Stimulated activated CD8-positive, alpha-beta memory T cell treated with anti-CD3 and anti-CD28 coated beads, Interleukin-15, amount 100 ng/mL, for 4 hours (primary cell): ENCODE results near the gene FPR3.
"Not testable (repeated sequence)": the region's sequence is repeated elsewhere in the genome, so short reads cannot be mapped to it uniquely, and the experiment has no call there.

Experiments
- DNase-seq, 2 donors: peaks; one replicate each; pipeline ENCODE4 v3.0.0-alpha.2; 2020; ENCODE audit warnings: low read depth in 2 of 2

The FPR3 gene

DNA sequence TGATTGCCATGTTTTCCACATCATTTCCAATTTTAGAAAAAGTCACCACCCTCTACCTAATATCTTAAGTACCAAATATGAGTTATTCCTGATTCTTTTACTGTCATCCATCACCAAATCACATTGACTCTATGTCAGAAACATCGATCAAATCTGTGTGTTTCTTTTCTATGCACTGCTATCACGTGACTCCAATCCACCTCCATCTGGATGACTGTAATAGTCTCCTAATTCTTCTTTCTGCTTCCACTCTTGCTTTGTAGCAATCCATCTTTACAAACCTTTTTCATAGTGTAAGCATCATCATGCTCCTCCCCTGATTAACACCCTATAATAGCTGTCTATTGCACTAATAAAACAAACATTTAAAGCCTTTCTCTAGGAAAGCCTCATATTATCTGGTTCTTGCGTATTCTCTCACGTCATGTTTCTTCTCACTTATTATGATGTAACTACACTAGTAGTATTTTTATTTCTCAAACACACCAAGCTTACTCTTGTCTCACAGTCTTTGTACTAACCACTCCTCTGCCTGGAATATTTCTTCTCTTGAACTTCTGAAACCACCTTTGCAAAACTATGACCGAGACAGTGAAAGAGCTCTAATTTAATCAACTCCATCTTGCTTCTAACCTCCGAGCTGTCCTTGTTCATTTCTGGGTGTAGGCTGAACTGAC lies 10.7 kb upstream of the FPR3 start:
- no peak for DNase-seq

DNA sequence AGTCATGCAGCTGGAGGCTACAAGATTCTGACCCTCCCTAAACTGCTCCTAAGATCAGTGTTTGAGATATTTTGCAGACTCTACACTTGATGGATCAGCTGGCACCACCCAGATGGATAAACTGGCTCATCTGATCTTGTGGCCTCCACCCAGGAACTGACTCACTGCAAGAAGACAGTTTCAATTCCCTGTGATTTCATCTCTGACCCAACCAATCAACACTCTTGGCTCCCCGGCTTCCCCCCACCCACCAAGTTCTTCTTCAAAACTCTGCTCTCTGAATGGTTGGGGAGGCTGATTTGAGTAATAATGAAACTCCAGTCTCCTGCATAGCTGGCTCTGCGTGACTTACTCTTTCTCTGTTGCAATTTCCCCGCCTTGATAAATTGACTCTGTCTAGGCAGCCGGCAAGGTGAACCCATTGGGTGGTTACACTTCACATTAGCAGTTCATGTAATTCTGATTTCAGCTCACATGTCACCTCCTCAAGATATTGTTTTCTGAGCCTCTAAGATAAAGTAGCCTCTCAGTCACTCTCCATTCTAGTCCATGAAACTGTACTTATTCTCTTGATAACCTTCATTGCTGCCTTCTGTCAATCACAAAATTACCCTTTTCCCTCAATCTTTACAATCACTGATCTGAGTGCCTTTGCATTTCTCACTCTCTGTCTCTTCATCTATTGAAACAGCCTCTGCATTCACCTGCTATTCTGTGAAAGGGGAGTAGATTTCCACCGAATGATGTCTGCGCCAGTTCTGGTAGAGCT lies 9.9 kb upstream of the FPR3 start:
- no peak for DNase-seq

DNA sequence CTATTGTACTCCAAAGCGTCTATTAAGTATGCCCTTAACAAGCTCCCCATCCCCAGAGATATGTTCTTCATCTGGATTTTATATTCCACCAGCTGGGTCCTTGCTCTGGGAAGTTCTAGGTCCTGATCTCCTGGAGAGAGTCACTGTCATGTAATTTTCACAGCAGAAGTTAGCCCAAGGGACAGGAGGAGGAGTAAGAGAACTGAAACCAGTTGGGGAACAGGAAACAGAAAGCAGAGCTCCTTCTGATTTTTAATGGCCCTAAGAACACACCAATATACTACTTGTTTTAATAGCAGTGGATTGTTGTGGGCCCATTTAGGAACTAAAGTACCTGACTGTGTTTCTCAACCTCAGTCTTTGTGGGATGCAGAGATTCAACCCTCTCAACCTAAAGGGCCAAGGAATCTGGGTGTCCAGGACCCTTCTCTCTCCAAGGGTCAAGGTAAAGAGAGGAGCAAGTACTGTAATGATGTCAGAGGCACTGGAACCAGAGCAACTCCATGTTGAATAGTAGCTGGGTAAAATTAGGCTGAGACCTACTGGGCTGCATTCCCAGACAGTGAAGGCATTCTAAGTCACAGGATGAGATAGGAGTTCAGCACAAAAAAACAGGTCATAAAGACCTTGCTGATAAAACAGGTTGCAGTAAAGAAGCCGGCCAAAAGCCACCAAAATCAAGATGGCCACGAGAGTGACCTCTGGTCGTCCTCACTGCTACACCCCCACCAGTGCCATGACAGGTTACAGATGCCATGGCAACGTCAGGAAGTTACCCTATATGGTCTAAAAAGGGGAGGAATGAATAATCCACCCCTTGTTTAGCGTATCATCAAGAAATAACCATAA lies 8.1 kb upstream of the FPR3 start:
- DNase-seq, result no peak

DNA sequence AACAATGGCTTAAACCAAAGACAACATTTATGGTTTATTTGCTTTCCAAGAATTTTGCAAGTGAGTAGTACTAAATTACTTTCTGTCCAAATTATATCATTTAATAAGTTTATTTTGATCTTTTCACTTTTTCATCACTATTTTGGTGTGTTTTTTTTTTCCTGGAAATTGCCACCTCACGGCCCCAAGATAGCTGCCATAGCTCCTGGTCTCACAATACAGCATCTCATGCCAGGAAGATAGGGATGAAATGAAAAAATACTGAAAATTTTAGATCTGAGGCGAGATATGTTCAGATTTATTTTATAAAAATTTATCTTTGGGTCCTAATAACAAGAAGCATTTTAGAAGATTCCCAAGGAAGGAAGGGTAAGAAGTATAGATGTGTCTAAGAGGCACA lies 6.9 kb upstream of the FPR3 start:
- DNase-seq, result no peak

DNA sequence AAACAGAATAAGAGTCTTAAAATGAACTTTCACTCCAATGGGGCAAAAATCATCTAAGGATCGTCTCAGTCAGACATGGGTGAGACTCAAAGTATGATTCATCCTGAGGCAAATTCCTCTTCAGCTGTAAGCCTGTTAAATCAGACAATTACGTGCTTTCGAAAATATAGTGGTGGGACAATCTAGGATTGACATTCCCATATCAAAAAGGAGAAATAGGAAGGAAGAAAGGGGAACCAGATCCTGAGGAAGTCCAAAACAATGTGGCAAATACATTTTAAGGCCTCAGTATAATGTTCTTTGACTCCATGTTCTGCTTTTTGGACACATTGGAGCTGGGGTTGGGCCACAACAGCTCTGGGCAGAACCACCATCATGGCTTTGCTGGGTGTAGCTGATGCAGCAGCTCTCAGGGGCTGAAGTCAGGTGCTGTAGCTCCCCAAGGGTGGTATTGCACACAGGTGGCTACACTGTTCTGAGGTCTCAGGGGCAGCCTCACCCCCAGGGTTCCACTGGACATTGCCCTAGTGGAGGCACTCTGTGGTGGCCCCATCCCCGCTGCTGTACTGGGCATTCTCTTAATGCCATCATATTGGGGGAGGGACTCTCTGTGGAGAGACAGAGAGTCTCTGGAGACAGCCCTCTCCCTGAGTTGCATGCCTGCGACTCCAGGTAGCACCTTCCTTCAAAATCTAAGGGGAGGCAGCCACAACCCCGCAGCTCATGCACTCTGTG lies 5.7 kb upstream of the FPR3 start:
- no peak for DNase-seq

DNA sequence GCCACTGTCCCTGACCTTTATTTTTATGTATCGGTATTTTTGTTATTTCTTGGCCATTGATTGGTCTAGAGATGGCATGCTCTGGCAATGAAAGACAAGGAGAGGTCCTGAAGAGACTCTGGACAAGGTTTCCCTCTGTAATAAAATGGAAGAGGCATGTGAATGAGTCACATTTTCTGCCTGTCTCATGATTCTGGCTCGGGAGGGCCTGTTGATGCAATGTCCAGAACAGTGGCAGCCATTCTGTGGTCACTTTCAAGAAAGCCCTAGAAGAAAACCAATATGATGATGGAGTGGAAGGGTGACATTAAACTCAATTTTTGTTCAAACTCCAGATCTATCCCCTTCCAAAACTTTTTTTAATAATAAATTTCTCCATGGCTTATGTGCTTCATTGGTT lies 2.0 kb upstream of the FPR3 start:
- DNase-seq, result no peak

DNA sequence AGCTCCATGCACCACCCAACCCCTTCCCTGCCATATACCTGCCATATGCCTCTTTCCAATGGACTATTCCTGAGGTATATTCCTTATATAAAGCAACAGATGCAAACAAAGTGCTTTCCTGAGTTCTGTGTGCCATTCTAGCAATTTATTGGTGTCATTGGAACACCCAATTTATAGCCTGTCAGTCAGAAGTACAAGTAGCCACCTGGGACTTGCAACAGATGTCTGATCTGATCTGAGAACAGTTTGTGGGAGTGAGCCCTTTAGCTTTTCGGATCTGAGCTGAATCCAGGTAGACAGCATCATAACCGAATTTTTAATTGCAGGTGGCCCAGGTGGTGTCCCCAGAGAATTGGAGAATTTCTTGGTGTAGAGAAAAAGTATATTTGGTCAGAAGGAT lies 963 bp upstream of the FPR3 start:
- DNase-seq, result no peak

DNA sequence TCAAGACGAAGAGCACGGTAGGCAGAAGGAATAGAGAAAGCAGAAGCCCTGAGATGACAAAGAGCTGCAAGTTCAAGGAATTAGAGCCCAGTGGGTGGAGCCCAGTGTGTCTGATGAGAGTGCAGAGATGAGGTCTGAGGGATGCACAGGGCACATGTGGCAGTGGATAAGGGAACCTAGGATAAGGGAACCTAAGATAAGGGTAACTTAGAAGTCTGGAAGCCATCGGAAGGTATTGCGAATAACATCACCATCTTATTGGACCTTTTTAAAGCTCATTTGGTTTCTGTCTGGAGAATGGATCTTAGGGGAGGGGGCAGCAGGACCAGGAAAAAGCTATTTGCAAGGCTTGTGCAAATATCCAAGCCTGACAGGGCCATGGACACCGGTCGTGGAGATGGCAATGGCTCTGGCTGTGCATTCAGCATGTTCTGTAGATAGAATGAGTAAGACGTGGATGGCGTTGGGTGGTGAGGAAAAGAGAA lies 1.3 kb downstream of the FPR3 start:
- DNase-seq, result no peak

DNA sequence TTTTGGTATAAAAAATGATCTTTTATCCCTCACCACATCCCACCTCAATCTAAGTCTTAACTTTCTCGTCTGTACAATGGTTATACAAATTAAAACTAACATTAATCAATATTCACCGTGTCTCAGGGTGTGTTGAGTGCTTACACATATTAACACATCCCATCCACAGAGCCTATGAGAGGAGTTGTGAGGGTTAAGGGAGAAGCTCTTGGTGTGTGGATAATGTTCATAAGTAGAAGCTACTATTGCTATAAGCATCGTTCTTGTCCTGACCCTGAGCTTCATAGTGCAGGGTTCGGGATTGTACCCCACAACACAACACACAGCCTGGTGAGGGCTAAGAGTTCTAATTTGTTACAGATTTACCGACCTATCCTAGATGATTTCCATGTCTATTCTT lies 2.5 kb downstream of the FPR3 start:
- no peak for DNase-seq

DNA sequence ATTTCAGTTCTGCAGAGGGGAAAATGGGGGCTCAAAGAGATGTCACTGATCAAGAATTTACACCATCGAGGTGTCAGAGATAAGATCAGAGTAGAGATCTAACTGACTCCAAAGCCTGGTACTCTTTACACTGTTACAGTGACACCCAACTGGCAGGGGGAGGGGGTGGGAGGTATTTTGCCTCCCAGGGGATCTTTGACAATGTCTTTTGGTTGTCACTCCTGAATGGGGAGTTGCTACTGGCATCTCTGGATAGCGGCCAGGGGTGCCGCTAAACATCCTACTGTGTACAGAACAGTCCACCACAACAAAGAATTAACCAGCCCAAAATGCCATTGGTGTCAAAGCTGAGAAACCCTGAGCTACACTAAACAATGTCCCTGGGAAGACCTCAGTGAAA lies 3.1 kb downstream of the FPR3 start:
- no peak for DNase-seq

DNA sequence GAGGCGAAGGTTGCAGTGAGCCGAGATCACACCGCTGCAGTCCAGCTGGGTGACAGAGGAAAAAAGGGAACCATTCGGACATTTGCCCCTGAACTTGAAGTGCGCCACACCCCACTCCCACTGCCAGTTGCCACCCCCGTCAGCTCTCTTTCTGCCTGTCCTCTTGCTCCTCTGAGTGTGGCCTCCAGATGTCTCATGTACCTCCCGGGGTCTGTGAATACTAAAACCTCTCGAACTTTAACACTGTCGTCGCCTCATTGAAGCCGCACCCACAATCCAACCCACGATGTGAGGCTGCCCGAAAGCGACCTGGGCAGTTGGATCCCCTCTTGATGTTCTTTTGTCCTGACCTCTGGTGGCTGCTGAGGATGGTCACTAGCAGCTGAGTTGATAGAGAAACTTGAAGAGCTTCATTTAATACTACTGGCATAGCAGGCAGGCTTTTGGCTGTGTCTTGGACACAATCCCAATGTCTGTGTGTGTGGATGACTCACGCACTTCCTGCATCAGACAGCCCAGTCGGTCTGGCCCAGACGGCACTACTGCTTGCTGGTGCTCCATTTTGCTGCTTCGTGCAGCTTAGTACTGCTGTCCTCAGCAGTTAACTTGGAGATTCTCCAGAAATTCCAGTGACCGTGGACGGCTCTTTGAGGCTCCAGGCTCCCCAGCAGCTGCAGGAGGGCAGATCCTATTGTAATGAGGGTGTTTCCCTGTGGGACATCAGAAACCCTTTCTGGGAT lies 4.2 kb downstream of the FPR3 start:
- no peak for DNase-seq

DNA sequence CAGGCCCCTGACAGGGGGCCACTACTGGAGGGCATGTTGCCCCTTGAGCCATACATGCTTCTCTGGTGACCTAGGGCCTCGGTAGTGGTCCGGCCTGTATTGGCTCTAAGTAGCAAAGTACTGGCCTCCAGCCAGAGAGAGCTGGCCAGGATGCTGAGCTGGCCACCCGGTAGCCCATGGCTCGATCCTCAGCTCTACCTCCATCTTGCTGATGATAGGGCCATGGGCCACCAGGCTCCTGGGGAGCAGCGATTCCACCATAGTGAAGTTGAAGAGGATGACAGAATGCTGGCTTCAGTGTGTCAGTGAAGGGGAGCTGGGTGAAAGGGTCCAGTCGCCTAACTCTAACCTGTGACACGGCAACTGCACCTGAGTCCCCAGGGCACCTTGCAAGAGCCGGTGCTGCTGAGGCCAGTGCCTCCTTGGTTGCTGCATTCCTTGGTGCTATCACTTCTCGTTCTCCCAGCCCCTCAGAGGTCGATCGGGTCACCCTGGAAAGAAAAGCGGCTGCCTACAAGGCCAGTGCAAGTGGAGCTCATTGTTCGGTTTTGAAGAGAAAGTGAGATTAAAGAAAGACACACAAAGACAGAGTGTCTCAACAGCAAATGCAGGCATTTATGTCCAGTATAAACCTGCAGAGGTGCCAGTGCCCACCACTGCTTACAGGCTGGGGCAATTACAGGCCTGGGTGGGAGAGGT lies 5.0 kb downstream of the FPR3 start:
- no peak for DNase-seq

DNA sequence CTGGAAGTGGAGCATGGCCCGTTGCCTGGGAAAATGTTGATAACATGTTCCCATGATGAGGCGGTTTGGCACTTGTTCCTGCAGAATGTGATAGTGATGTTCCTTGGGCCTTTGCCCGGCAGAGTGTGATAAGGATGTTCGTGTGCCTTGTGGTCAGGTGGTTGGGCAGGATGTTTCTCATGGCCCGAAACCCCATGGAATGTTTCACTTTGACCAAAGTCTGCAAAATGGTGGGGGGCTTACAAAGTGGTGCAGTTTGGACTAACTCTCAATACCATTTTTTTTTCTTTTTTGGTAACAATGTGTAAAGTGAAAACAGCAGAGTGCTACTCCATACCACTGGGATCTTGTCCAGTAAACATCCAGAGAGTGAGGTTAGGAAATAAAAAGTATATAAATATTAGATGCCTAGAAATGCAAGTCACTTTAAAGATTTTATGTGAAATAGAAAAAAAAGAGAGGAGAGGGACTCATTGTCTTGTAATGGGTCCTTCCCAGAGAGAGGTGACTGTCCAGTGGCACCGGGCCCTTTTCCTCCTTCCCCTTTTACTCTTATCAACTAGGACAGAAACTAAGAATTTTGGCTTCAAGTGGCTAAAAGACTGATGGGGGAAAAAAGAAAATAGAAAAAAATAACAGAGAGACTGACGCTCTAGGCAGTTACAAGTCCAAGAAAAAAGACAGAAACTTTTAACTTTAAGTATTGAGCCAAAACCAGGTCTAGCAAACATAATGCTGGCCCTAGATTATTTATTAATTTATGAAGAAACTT lies 5.7 kb downstream of the FPR3 start:
- DNase-seq, result no peak

DNA sequence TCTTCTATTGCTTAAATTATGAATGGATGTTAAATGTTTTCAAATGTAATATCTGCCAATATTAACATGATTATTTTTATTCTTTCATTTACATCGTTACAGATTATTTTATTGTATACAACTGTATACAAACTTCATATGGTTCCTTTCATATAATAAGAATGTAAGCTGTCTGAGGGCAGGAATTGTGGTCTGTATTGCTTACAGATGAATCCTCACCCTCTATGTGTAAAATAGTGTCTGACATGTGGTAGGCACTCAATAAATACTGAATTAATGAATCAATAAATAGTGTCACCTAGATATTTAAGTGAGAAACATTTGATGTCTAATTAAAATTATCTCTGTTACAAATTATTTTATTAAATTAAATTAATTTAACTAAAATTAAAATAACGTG lies 7.8 kb downstream of the FPR3 start:
- DNase-seq, result no peak

DNA sequence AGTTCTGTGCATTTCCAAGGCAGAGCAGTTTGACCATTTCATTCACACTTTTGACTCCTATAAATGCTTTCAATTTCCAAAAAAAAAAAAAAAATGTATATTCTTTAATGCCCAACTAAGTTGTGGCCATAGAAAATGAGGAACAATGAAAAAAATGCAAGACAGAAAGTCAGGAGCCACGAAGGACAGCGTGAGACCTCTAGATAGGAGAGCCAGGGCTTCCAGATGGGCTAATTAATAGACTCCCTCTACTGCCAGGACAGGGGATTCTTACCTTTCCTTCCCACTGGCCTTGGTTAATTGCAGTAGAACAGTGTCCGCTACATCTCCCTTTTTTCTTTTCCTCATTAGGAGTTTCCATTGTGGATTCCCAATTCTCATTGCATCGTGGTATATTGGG lies 8.6 kb downstream of the FPR3 start:
- DNase-seq, result no peak

DNA sequence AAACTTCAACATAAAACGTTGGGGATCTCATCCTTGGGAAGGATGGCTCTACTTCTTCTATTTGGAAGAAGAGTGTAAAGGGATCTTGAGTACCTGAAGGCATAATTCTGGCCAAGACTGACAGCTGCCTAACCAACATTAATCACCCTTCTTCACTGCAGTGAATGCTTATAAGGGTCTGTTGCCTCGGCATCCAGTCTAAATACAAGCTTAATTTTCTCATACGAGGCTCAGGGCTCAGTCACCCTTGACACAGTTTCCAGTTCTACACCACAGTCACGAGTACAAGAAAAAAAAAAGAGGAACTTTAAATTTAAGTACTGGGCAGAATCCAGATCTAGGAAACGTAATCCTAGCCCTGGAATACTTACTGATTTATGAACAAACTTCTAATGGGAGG lies 9.0 kb downstream of the FPR3 start:
- no peak for DNase-seq

DNA sequence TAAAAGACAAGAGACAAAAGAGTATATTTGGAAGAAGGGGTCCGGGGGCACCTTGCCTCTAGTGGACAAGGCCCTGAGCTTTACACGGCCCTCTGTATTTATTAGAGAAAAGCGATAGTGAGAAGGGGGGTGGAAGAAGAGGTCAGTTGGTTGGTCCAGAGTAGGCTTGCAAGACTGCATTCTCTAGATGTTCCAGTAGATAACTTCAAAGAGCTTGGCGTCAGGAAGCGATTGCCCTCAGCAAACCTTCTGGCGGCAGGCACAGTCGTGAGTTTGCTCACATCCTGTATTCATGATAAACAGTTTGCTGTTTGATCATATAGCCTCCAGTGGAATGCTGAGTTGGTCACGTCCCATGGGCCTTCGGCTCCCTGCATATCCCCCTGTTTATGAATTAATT lies 9.8 kb downstream of the FPR3 start:
- DNase-seq, result not testable (repeated sequence)

DNA sequence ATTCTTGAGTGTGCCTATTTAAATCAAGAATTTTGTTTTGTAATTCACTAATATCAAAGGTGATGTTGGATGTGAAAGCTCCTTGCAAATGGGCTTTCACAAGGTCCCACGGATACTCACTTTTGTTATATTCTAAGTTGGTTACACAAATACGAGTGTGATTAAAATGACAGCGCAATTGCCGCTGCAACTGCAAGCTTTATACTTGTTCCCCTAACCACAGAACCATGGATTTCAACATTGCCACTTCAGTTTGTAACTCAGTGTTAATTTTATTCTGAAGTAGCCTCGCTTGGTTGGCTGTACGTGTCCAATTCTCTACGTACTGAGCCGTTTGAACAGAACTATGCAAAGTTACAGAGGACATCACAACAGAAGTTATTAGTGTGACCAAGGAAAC lies 10.4 kb downstream of the FPR3 start:
- not testable (repeated sequence) for DNase-seq

DNA sequence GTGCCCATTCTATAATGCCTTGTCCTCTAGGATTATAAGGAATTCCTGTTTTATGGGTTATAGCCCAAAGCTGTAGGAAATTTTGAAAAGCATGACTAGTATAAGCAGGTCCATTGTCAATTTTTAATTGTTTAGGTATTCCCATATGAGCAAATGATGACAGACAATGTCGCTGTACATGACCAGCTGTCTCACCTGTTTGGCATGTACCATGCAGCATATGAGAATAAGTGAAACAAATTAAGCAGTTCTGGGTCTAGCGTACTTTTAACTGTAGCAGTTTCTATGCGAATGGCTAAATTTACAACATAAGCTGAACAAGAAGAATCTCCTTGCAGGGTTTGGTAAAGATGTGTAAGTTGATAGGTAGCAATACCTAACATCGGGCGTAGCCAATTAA lies 11.6 kb downstream of the FPR3 start:
- DNase-seq, result not testable (repeated sequence)
